ENCODE data around the gene SLC13A3. TPM values are rescaled to one million over a fixed set of nuclear protein-coding genes. Genes with fewer than 3 reads are reported as not detected.

Gene SLC13A3
- total RNA-seq, 1 experiment from 2014 or later, result 0.39 TPM

- Histone ChIP-seq H3K27me3 (replicated peaks; ENCODE audit: control insufficient read depth, insufficient read depth, low read length) (no peaks in the 10 kb centered on the region), H3K36me3 (ENCODE audit: control insufficient read depth, insufficient read depth, low read length) (no peaks in the 10 kb centered on the region), H3K4me3 (ENCODE audit: low read depth, low read length) (no peak overlapping the region), H3K4me1 (no peaks in the 10 kb centered on the region), H3K9me3 (no peaks in the 10 kb centered on the region)
- Mint-ChIP-seq H3K27ac (ENCODE audit: unreplicated experiment) (no peak overlapping the region), H3K4me1 (ENCODE audit: low read depth, unreplicated experiment) (no peaks in the 10 kb centered on the region), H3K36me3 (ENCODE audit: insufficient read depth, unreplicated experiment) (no peaks in the 10 kb centered on the region), H3K27me3 (ENCODE audit: insufficient read depth, unreplicated experiment) (peaks cover 5% of the 10 kb centered on the region), H3K4me3 (ENCODE audit: unreplicated experiment) (no peak overlapping the region), H3K9me3 (ENCODE audit: unreplicated experiment) (no peaks in the 10 kb centered on the region)
- CTCF ChIA-PET, result no interaction called here
- no peak for TF ChIP-seq CTCF (IDR thresholded peaks at IDR 0.05; ENCODE audit: insufficient read depth in 1 of 2, low read depth in 1 of 2, low read length in 1 of 2, severe bottlenecking in 1 of 2, unreplicated experiment in 1 of 2)
- POLR2A ChIA-PET, result no interaction called here
- DNase-seq, result no peak
- intact Hi-C loops (cut with micrococcal nuclease; ENCODE audit: unreplicated experiment), result no loop called here
- no TSS peak for BruUV-seq (replicated peaks)
Measured at GRCh38 chr20:46566125-46566524, 85.1 kb downstream of the SLC13A3 start.

GRCh38 chr20:46564241-46564957 is 86.9 kb downstream of the SLC13A3 start:
- peaks cover 4% of the 10 kb centered on the region for H3K27me3 Mint-ChIP-seq (ENCODE audit: insufficient read depth, unreplicated experiment)
- H3K36me3 Mint-ChIP-seq (ENCODE audit: insufficient read depth, unreplicated experiment), result no peaks in the 10 kb centered on the region
- intact Hi-C loops (cut with micrococcal nuclease; ENCODE audit: unreplicated experiment), result no loop called here
- no peaks in the 10 kb centered on the region for H3K4me1 ChIP-seq
- no peak overlapping the region for H3K4me3 ChIP-seq (ENCODE audit: low read depth, low read length)
- H3K36me3 ChIP-seq (ENCODE audit: control insufficient read depth, insufficient read depth, low read length), result no peaks in the 10 kb centered on the region
- ChIA-PET POLR2A (no interaction called here), CTCF (interaction anchor here (1.0 kb wide), 1 partner anchor 9 kb away, joined by 4 read pairs; no protein-coding TSS in a partner anchor)
- no peaks in the 10 kb centered on the region for H3K27me3 ChIP-seq (replicated peaks; ENCODE audit: control insufficient read depth, insufficient read depth, low read length)
- no peak for DNase-seq
- H3K9me3 ChIP-seq, result no peaks in the 10 kb centered on the region
- no peak overlapping the region for H3K27ac Mint-ChIP-seq (ENCODE audit: unreplicated experiment)
- TF ChIP-seq CTCF (IDR thresholded peaks at IDR 0.05; ENCODE audit: insufficient read depth in 1 of 2, low read depth in 1 of 2, low read length in 1 of 2, severe bottlenecking in 1 of 2, unreplicated experiment in 1 of 2), result no peak
- H3K9me3 Mint-ChIP-seq (ENCODE audit: unreplicated experiment), result no peaks in the 10 kb centered on the region
- BruUV-seq (replicated peaks), result no TSS peak
- H3K4me3 Mint-ChIP-seq (ENCODE audit: unreplicated experiment), result no peak overlapping the region
- H3K4me1 Mint-ChIP-seq (ENCODE audit: low read depth, unreplicated experiment), result no peaks in the 10 kb centered on the region

GRCh38 chr20:46563860-46564221 is 87.4 kb downstream of the SLC13A3 start:
- TF ChIP-seq CTCF (IDR thresholded peaks at IDR 0.05; ENCODE audit: insufficient read depth in 1 of 2, low read depth in 1 of 2, low read length in 1 of 2, severe bottlenecking in 1 of 2, unreplicated experiment in 1 of 2), result no peak
- Histone ChIP-seq H3K4me1 (no peaks in the 10 kb centered on the region), H3K36me3 (ENCODE audit: control insufficient read depth, insufficient read depth, low read length) (no peaks in the 10 kb centered on the region), H3K4me3 (ENCODE audit: low read depth, low read length) (no peak overlapping the region), H3K9me3 (no peaks in the 10 kb centered on the region), H3K27me3 (replicated peaks; ENCODE audit: control insufficient read depth, insufficient read depth, low read length) (no peaks in the 10 kb centered on the region)
- H3K36me3 Mint-ChIP-seq (ENCODE audit: insufficient read depth, unreplicated experiment), result no peaks in the 10 kb centered on the region
- peaks cover 4% of the 10 kb centered on the region for H3K27me3 Mint-ChIP-seq (ENCODE audit: insufficient read depth, unreplicated experiment)
- no peak overlapping the region for H3K27ac Mint-ChIP-seq (ENCODE audit: unreplicated experiment)
- no peak for DNase-seq
- ChIA-PET POLR2A (no interaction called here), CTCF (interaction anchor here (1.0 kb wide), 1 partner anchor 10 kb away, joined by 4 read pairs; no protein-coding TSS in a partner anchor)
- no TSS peak for BruUV-seq (replicated peaks)
- intact Hi-C loops (cut with micrococcal nuclease; ENCODE audit: unreplicated experiment), result no loop called here
- H3K4me3 Mint-ChIP-seq (ENCODE audit: unreplicated experiment), result no peak overlapping the region
- H3K9me3 Mint-ChIP-seq (ENCODE audit: unreplicated experiment), result no peaks in the 10 kb centered on the region
- no peaks in the 10 kb centered on the region for H3K4me1 Mint-ChIP-seq (ENCODE audit: low read depth, unreplicated experiment)
